Measurements from ENCODE around the gene CCDC85B.
"Not testable (repeated sequence)": the region's sequence is repeated elsewhere in the genome, so short reads cannot be mapped to it uniquely, and the experiment has no call there.

CCDC85B gene

GRCh38 chr11:65890324-65891218, at the start of gene CCDC85B:
CCDC85B (plus strand) TSS chr11:65890673; CDS start chr11:65890784, 111 bp downstream.
- DNase-seq: peak; percentile 98

GRCh38 chr11:65842144-65842543, 48.3 kb upstream of the CCDC85B start:
- no peak for DNase-seq

GRCh38 chr11:65843811-65844210, 46.7 kb upstream of the CCDC85B start:
- DNase-seq: no peak

- DNase-seq: no peak
Measured at GRCh38 chr11:65844231-65844872, 46.1 kb upstream of the CCDC85B start.

GRCh38 chr11:65847746-65848145, 42.7 kb upstream of the CCDC85B start:
- no peak for DNase-seq

- not testable (repeated sequence) for DNase-seq
Measured at GRCh38 chr11:65848693-65849092, 41.8 kb upstream of the CCDC85B start.

- no peak for DNase-seq
Measured at GRCh38 chr11:65849366-65849765, 41.1 kb upstream of the CCDC85B start.

- DNase-seq: no peak
Measured at GRCh38 chr11:65849771-65850216, 40.7 kb upstream of the CCDC85B start.

GRCh38 chr11:65850217-65851082, 40.0 kb upstream of the CCDC85B start:
- no peak for DNase-seq

- DNase-seq: peak; percentile 40
Measured at GRCh38 chr11:65851083-65851579, 39.3 kb upstream of the CCDC85B start.

- DNase-seq: no peak
Measured at GRCh38 chr11:65851811-65852507, 38.5 kb upstream of the CCDC85B start.

GRCh38 chr11:65852508-65853245, 37.8 kb upstream of the CCDC85B start:
- DNase-seq: no peak

GRCh38 chr11:65853246-65853979, 37.1 kb upstream of the CCDC85B start:
- no peak for DNase-seq

GRCh38 chr11:65854161-65854592, 36.3 kb upstream of the CCDC85B start:
- no peak for DNase-seq

- no peak for DNase-seq
Measured at GRCh38 chr11:65854852-65855837, 35.3 kb upstream of the CCDC85B start.

- DNase-seq: no peak
Measured at GRCh38 chr11:65855927-65856363, 34.5 kb upstream of the CCDC85B start.

- DNase-seq: peak; percentile 86
Measured at GRCh38 chr11:65856689-65857499, 33.6 kb upstream of the CCDC85B start.

- peak; percentile 61 for DNase-seq
Measured at GRCh38 chr11:65857500-65857852, 33.0 kb upstream of the CCDC85B start.

Measured in CD4-positive, alpha-beta T cell treated with Interleukin-21 for 1 hour (primary cell).